Mesenchymal stem cell (in vitro differentiated cells and primary cell): ENCODE results near the gene RAD51B.
A peak's percentile ranks its signal among the peaks of the same experiment; 100 is the strongest.

Experiments
- DNase-seq: peaks from one replicate; pipeline ENCODE4 v3.0.0-alpha.2; 2013
- H2AFZ ChIP-seq: one replicate; pipeline ENCODE4 v1.6.1; 2013; ENCODE audit warnings: low read depth, mild to moderate bottlenecking, control low read depth, inconsistent platforms, low read length, moderate library complexity
- H2AK5ac ChIP-seq: 2 replicates; pipeline ENCODE4 v1.6.1; 2013; ENCODE audit warnings: low read length, moderate library complexity, mild to moderate bottlenecking, inconsistent platforms; ENCODE audit not compliant: severe bottlenecking
- H2BK120ac ChIP-seq: one replicate; pipeline ENCODE4 v1.6.1; 2013; ENCODE audit warnings: low read depth, mild to moderate bottlenecking, inconsistent platforms, low read length, moderate library complexity
- H2BK12ac ChIP-seq, 2 experiments: one replicate each; pipeline ENCODE4 v1.6.1; 2013; ENCODE audit warnings: inconsistent platforms in 2 of 2, low read length in 2 of 2, mild to moderate bottlenecking in 2 of 2, moderate library complexity in 2 of 2, control low read depth in 1 of 2
- H2BK15ac ChIP-seq: one replicate; pipeline ENCODE4 v1.6.1; 2013; ENCODE audit warnings: mild to moderate bottlenecking, low read depth, inconsistent platforms; ENCODE audit not compliant: poor library complexity, severe bottlenecking
- H2BK5ac ChIP-seq: 2 replicates; pipeline ENCODE4 v1.6.1; 2013; ENCODE audit warnings: low read depth, mild to moderate bottlenecking, low read length, control low read depth, inconsistent platforms; ENCODE audit not compliant: poor library complexity, severe bottlenecking
- H3K14ac ChIP-seq, 2 experiments: one replicate each; pipeline ENCODE4 v1.6.1; 2013; ENCODE audit warnings: inconsistent platforms in 2 of 2, low read length in 2 of 2, control low read depth in 1 of 2, mild to moderate bottlenecking in 1 of 2, moderate library complexity in 1 of 2
- H3K18ac ChIP-seq, 2 experiments: one replicate each; pipeline ENCODE4 v1.6.1; 2013; ENCODE audit warnings: inconsistent platforms in 2 of 2, low read length in 2 of 2, control low read depth in 1 of 2, low read depth in 1 of 2, mild to moderate bottlenecking in 1 of 2
- H3K23ac ChIP-seq, 2 experiments: one replicate each; pipeline ENCODE4 v1.6.1; 2013; ENCODE audit warnings: inconsistent platforms in 2 of 2, low read length in 2 of 2, mild to moderate bottlenecking in 2 of 2, moderate library complexity in 2 of 2, control low read depth in 1 of 2
- H3K27ac ChIP-seq: 2 replicates; pipeline ENCODE4 v1.5.1; 2013; ENCODE audit warnings: mild to moderate bottlenecking, moderate library complexity, low read length, control low read depth, inconsistent platforms; ENCODE audit not compliant: poor library complexity, severe bottlenecking
- H3K27me3 ChIP-seq, 2 experiments: 2 replicates each; pipeline versions ENCODE4 v1.6.1 to v1.7.0; 2013; ENCODE audit warnings: low read length in 2 of 2, mild to moderate bottlenecking in 2 of 2, moderate library complexity in 2 of 2, control low read depth in 1 of 2, inconsistent platforms in 1 of 2; ENCODE audit not compliant: control insufficient read depth in 1 of 2, insufficient read depth in 1 of 2
- H3K36me3 ChIP-seq, 2 experiments: 2 replicates each; pipeline versions ENCODE4 v1.6.1 to v1.7.0; 2013; ENCODE audit warnings: low read length in 2 of 2, control low read depth in 1 of 2, inconsistent platforms in 1 of 2, low read depth in 1 of 2, mild to moderate bottlenecking in 1 of 2; ENCODE audit not compliant: insufficient read depth in 2 of 2, control insufficient read depth in 1 of 2
- H3K4ac ChIP-seq, 2 experiments: one replicate each; pipeline ENCODE4 v1.6.1; 2013; ENCODE audit warnings: inconsistent platforms in 2 of 2, low read length in 2 of 2, mild to moderate bottlenecking in 2 of 2, moderate library complexity in 2 of 2, control low read depth in 1 of 2, low read depth in 1 of 2
- H3K4me1 ChIP-seq: 2 replicates; pipeline ENCODE4 v1.6.1; 2013; ENCODE audit warnings: low read depth, low read length, control low read depth; ENCODE audit not compliant: control insufficient read depth, insufficient read depth
- H3K4me2 ChIP-seq: 2 replicates; pipeline ENCODE4 v1.6.1; 2013; ENCODE audit warnings: low read length, mild to moderate bottlenecking, inconsistent platforms; ENCODE audit not compliant: poor library complexity, severe bottlenecking
- H3K4me3 ChIP-seq, 2 experiments: 2 replicates each; pipeline versions ENCODE4 v1.5.1 to v1.7.0; 2013; ENCODE audit warnings: low read length in 2 of 2, mild to moderate bottlenecking in 2 of 2, control low read depth in 1 of 2, low read depth in 1 of 2; ENCODE audit not compliant: insufficient read depth in 1 of 2
- H3K79me1 ChIP-seq: replicated peaks from 2 replicates; pipeline ENCODE4 v1.6.1; 2013; ENCODE audit warnings: mild to moderate bottlenecking, control low read depth, low read length, inconsistent platforms; ENCODE audit not compliant: poor library complexity, severe bottlenecking
- H3K9ac ChIP-seq: 2 replicates; pipeline ENCODE4 v1.7.0; 2013; ENCODE audit warnings: mild to moderate bottlenecking, low read length, moderate library complexity
- H3K9me3 ChIP-seq: 2 replicates; pipeline ENCODE4 v1.7.0; 2013; ENCODE audit warnings: mild to moderate bottlenecking, low read length; ENCODE audit not compliant: control insufficient read depth
- H4K8ac ChIP-seq: one replicate; pipeline ENCODE4 v1.6.1; 2013; ENCODE audit warnings: inconsistent platforms, mild to moderate bottlenecking, low read length, moderate library complexity
- H4K91ac ChIP-seq: one replicate; pipeline ENCODE4 v1.6.1; 2013; ENCODE audit warnings: mild to moderate bottlenecking, low read length, inconsistent platforms
- WGBS: methylation state at CpG from one replicate; pipeline ENCODE4 v1.1.7; 2013; ENCODE audit warnings: mixed read lengths; 5-methylcytosine and 5-hydroxymethylcytosine counted together

Gene RAD51B

GRCh38 chr14:68446243-68447040, 626.9 kb downstream of the RAD51B start:
- peaks cover 8% of the 10 kb centered on the region for H3K4me1 ChIP-seq
- H3K9ac ChIP-seq = no peak overlapping the region
- no peaks in the 10 kb centered on the region for H3K27me3 ChIP-seq
- no peak overlapping the region for H3K14ac ChIP-seq
- H3K4ac ChIP-seq = peak overlapping the region in 1 of 2 experiments; percentile 28
- no peak for DNase-seq
- H2BK15ac ChIP-seq = no peak overlapping the region
- H2AK5ac ChIP-seq = peak overlapping the region; percentile 66
- H4K91ac ChIP-seq = no peak overlapping the region
- H3K27ac ChIP-seq = no peak overlapping the region
- H3K79me1 ChIP-seq = no peaks in the 10 kb centered on the region
- H3K4me2 ChIP-seq = no peak overlapping the region
- no peak overlapping the region for H3K18ac ChIP-seq
- H2BK120ac ChIP-seq = no peak overlapping the region
- no peaks in the 10 kb centered on the region for H3K36me3 ChIP-seq
- no peaks in the 10 kb centered on the region for H3K9me3 ChIP-seq
- H2BK5ac ChIP-seq = peak overlapping the region; percentile 40
- 97% methylated on average over 6 of the region's 7 CpGs for WGBS
- no peak overlapping the region for H3K23ac ChIP-seq
- H2AFZ ChIP-seq = no peak overlapping the region
- no peak overlapping the region for H3K4me3 ChIP-seq
- no peak overlapping the region for H4K8ac ChIP-seq
- H2BK12ac ChIP-seq = no peak overlapping the region

DNA sequence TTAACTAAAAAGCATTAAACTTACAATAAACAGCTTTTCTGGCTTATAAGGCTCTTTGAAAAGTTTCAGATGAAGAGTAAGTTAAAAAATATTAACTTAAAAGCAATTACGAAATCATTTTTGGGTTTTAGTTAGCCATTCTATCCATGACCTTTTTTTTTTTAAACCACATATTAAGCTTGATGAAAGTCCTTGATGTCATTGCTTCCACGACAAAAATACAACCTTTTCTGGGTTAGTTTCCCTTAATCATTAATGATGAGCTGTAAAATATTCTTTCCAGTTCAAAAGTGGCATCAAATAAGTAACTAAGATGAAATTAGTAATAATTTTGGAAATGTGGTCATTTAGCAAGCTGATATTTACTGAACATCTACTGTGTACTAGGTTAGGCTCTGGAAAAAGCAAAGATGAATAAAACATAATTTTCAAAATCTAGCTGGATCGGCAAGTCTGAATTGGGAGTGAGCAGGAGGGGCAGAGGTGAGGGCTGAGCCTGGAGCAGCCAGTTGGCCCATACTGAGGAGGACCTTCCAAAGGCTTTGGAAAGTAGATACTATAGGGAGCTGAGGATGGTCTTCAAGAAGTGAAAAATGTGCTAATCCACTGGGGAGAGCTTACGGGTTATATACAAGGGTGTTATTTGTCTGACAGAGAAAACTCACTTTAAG, 628.1 kb downstream of the RAD51B start:
- H3K4me3 ChIP-seq = no peak overlapping the region
- peak overlapping the region; percentile 42 for H3K4me2 ChIP-seq
- no peak overlapping the region for H2AK5ac ChIP-seq
- H3K27ac ChIP-seq = peak overlapping the region; percentile 59
- H3K27me3 ChIP-seq = no peaks in the 10 kb centered on the region
- peak overlapping the region; percentile 15 for H3K9ac ChIP-seq
- H3K14ac ChIP-seq = no peak overlapping the region
- H3K4ac ChIP-seq = peak overlapping the region in 1 of 2 experiments; percentile 61
- no peak overlapping the region for H4K8ac ChIP-seq
- no peak for DNase-seq
- no peak overlapping the region for H2BK5ac ChIP-seq
- H2BK120ac ChIP-seq = no peak overlapping the region
- peaks cover 8% of the 10 kb centered on the region for H3K4me1 ChIP-seq
- 87% methylated on average over 1 of the region's 4 CpGs for WGBS
- H3K79me1 ChIP-seq = no peaks in the 10 kb centered on the region
- no peaks in the 10 kb centered on the region for H3K9me3 ChIP-seq
- no peak overlapping the region for H3K23ac ChIP-seq
- H4K91ac ChIP-seq = no peak overlapping the region
- no peaks in the 10 kb centered on the region for H3K36me3 ChIP-seq
- peak overlapping the region in 1 of 2 experiments; percentile 40 for H3K18ac ChIP-seq
- no peak overlapping the region for H2AFZ ChIP-seq
- no peak overlapping the region for H2BK15ac ChIP-seq
- H2BK12ac ChIP-seq = peak overlapping the region in 1 of 2 experiments; percentile 90

GRCh38 chr14:68448252-68448902, 628.8 kb downstream of the RAD51B start:
- Histone ChIP-seq H3K79me1 (no peaks in the 10 kb centered on the region), H2AK5ac (peak overlapping the region; percentile 13), H3K9me3 (no peaks in the 10 kb centered on the region), H2AFZ (no peak overlapping the region), H2BK15ac (no peak overlapping the region), H3K36me3 (no peaks in the 10 kb centered on the region), H3K18ac (no peak overlapping the region), H3K14ac (no peak overlapping the region), H3K4ac (peak overlapping the region in 1 of 2 experiments; percentile 19), H4K91ac (no peak overlapping the region), H3K23ac (no peak overlapping the region), H2BK12ac (no peak overlapping the region), H3K4me3 (no peak overlapping the region), H2BK120ac (no peak overlapping the region), H3K4me1 (peaks cover 8% of the 10 kb centered on the region), H3K4me2 (no peak overlapping the region), H3K27me3 (no peaks in the 10 kb centered on the region), H3K9ac (no peak overlapping the region), H4K8ac (no peak overlapping the region), H2BK5ac (no peak overlapping the region), H3K27ac (peak overlapping the region; percentile 19)
- DNase-seq = no peak
- WGBS = 86% methylated on average over 3 of the region's 3 CpGs
